ENCODE data around the gene ANXA6.

ANXA6 gene

GRCh38 chr5:151157426-151158286 lies at the start of gene ANXA6:
Gene ANXA6, minus strand, starts transcription at chr5:151157779. Its CDS starts 9,878 bp downstream, at chr5:151147901.
- peak within 1 kb of the TSS; percentile 79 for H3K4me3 ChIP-seq (ENCODE audit: low read depth, low read length)
- no peak for TF ChIP-seq CTCF (IDR thresholded peaks at IDR 0.05; ENCODE audit: low read depth, low read length)

DNA sequence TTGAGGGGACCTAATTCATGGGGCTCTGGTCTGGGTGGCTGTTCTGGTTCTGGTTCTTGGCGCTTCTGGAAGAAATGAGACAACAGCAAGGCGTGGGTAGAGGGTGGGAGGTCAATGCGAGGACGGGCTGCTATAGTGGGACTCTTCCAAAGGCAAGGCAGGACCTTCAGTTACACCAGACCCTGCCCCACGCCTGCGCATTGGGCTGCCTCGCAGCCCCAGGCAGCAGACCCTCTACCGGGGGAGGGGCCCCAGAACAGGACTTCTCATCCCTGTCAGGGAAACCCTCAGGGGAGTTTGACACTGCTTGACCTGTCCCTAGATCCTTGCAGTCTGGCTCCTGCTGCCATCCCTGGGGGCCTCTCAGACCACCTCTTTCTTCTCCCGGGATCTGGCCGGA lies 47.8 kb upstream of the ANXA6 start:
- TF ChIP-seq CTCF (IDR thresholded peaks at IDR 0.05; ENCODE audit: low read depth, low read length), result no peak
- H3K4me3 ChIP-seq (ENCODE audit: low read depth, low read length), result no peak overlapping the region

DNA sequence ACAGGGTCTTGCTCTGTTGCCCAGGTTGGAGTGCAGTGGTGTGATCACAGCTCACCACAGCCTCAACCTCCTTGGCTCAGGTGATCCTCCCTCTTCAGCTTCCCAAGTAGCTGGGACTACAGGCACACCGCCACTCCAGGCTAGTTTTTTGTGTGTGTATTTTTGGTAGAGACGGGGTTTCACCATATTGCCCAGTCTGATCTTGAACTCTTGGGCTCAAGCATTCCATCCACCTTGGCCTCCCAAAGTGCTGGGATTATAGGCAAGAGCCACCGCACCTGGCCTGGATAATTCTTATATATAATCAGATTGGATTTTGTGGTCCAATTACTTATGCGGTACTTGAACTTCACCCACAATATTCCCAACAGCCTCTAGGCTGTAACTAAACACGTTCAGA lies 46.5 kb upstream of the ANXA6 start:
- no peak for TF ChIP-seq CTCF (IDR thresholded peaks at IDR 0.05; ENCODE audit: low read depth, low read length)
- H3K4me3 ChIP-seq (ENCODE audit: low read depth, low read length), result no peak overlapping the region

GRCh38 chr5:151202381-151203139 lies 45.0 kb upstream of the ANXA6 start:
- TF ChIP-seq CTCF (IDR thresholded peaks at IDR 0.05; ENCODE audit: low read depth, low read length), result no peak
- no peak overlapping the region for H3K4me3 ChIP-seq (ENCODE audit: low read depth, low read length)

DNA sequence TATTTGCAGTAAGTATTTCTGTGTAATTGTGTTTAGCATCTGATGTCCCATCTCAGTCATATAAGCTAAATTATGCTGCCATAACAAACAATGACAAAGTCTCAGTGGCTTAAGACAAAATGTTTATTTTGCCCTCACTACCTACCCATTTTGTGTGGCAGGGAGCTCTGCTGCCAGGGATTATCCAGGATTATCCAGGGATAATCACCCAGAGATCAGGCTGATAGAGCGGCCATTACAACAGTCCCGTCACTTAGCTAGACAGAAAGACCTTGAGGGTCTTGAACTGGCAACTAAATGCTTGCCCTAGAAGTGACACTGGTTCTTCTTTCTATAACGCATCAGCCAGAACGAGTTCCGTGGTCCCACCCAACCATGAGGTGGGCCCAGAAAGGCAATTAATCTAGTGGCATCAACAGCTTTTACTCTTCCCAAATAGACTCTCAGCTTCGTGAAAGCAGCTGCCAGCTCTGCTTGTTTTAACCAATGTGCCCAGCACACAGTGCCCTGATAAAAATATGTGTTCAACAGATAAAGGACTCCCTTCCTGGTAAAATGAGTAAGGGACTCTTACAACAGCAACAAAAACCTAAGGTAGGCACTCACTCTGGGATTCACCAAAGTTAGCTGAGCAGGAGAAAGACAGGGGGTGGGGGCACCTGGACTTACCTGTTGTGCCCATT lies 43.5 kb upstream of the ANXA6 start:
- TF ChIP-seq CTCF (IDR thresholded peaks at IDR 0.05; ENCODE audit: low read depth, low read length), result no peak

GRCh38 chr5:151199581-151200185 lies 42.1 kb upstream of the ANXA6 start:
- H3K4me3 ChIP-seq (ENCODE audit: low read depth, low read length), result no peak overlapping the region
- TF ChIP-seq CTCF (IDR thresholded peaks at IDR 0.05; ENCODE audit: low read depth, low read length), result no peak

More for the DNA sequence above, 43.5 kb upstream of the ANXA6 start:
- H3K4me3 ChIP-seq (ENCODE audit: low read depth, low read length), result no peak overlapping the region
